ENCODE results near the gene FOXP1. TPM values are rescaled to one million over a fixed set of nuclear protein-coding genes. Genes with fewer than 3 reads are reported as not detected.

FOXP1 gene
- total and polyA plus RNA-seq, 12 donors = 7.6 to 42.7 (median 24.3) TPM

GRCh38 chr3:71138410-71138809 is 445.1 kb downstream of the FOXP1 start:
- intact Hi-C loops (cut with DNase I) = no loop called here
- H3K36me3 ChIP-seq (replicated peaks in 1 of 2) = no peaks in the 10 kb centered on the region
- no peak for DNase-seq
- TF ChIP-seq CTCF (IDR thresholded peaks at IDR 0.05) = no peak
- no peak for TF ChIP-seq POLR2A (IDR thresholded peaks at IDR 0.05)
- 95 to 98% (median 97%) methylated on average over 5 of the region's 5 CpGs for WGBS, 4 donors
- no peak overlapping the region for H3K27ac ChIP-seq
- peaks cover 0 to 5% of the 10 kb centered on the region in 2 donors for H3K4me1 ChIP-seq (replicated peaks in 1 of 2)
- no peak overlapping the region for H3K4me3 ChIP-seq
- H3K9me3 ChIP-seq (replicated peaks in 1 of 3) = no peaks in the 10 kb centered on the region
- no peaks in the 10 kb centered on the region for H3K27me3 ChIP-seq

- Histone ChIP-seq H3K36me3 (replicated peaks in 1 of 2) (no peaks in the 10 kb centered on the region), H3K27ac (no peak overlapping the region), H3K4me1 (replicated peaks in 1 of 2) (peaks cover under 1% of the 10 kb centered on the region in 2 donors), H3K9me3 (replicated peaks in 1 of 3) (no peaks in the 10 kb centered on the region), H3K4me3 (no peak overlapping the region), H3K27me3 (no peaks in the 10 kb centered on the region)
- WGBS, 4 donors = 83 to 91% (median 88%) methylated on average over 2 of the region's 2 CpGs
- TF ChIP-seq CTCF (IDR thresholded peaks at IDR 0.05) (no peak), POLR2A (IDR thresholded peaks at IDR 0.05) (no peak)
- no peak for DNase-seq
- intact Hi-C loops (cut with DNase I) = no loop called here
Observed at GRCh38 chr3:71136276-71136675, 447.3 kb downstream of the FOXP1 start.

- peaks cover 0 to 8% of the 10 kb centered on the region in 2 donors for H3K4me1 ChIP-seq (replicated peaks in 1 of 2)
- no peaks in the 10 kb centered on the region for H3K27me3 ChIP-seq
- intact Hi-C loops (cut with DNase I) = no loop called here
- no peaks in the 10 kb centered on the region for H3K9me3 ChIP-seq (replicated peaks in 1 of 3)
- H3K27ac ChIP-seq = no peak overlapping the region
- no peak for TF ChIP-seq CTCF (IDR thresholded peaks at IDR 0.05)
- no peak for TF ChIP-seq POLR2A (IDR thresholded peaks at IDR 0.05)
- no peaks in the 10 kb centered on the region for H3K36me3 ChIP-seq (replicated peaks in 1 of 2)
- H3K4me3 ChIP-seq = no peak overlapping the region
- no peak for DNase-seq
- WGBS, 4 donors = 68 to 80% (median 74%) methylated on average over 8 of the region's 8 CpGs
Observed at GRCh38 chr3:71135373-71136088, 448.0 kb downstream of the FOXP1 start.

- H3K4me1 ChIP-seq (replicated peaks in 1 of 2) = peaks cover 0 to 9% of the 10 kb centered on the region in 2 donors
Observed at GRCh38 chr3:71134521-71134920, 449.0 kb downstream of the FOXP1 start.

More at GRCh38 chr3:71134521-71134920, 449.0 kb downstream of the FOXP1 start:
- Histone ChIP-seq H3K4me3 (no peak overlapping the region), H3K36me3 (replicated peaks in 1 of 2) (no peaks in the 10 kb centered on the region), H3K9me3 (replicated peaks in 1 of 3) (no peaks in the 10 kb centered on the region), H3K27ac (no peak overlapping the region), H3K27me3 (no peaks in the 10 kb centered on the region)
- no peak for TF ChIP-seq CTCF (IDR thresholded peaks at IDR 0.05)
- no peak for TF ChIP-seq POLR2A (IDR thresholded peaks at IDR 0.05)
- intact Hi-C loops (cut with DNase I) = no loop called here
- DNase-seq = no peak
- 88 to 97% (median 95%) methylated on average over 2 of the region's 2 CpGs for WGBS, 4 donors

Measured in adrenal gland (tissue), 12 donors.